H1 (cell line): ENCODE measurements around the gene HAGH. TPM values are rescaled to one million over a fixed set of nuclear protein-coding genes. Genes with fewer than 3 reads are reported as not detected.

Experiments used
- EP300 ChIP-seq, 2 experiments: IDR thresholded peaks; 1 replicate in 1 of 2; 2 replicates in 1 of 2; pipeline ENCODE4 v1.6.1; 2011 to 2012; ENCODE audit warnings: low read depth in 2 of 2, low read length in 2 of 2, mild to moderate bottlenecking in 2 of 2, borderline replicate concordance in 1 of 2, inconsistent platforms in 1 of 2, moderate library complexity in 1 of 2
- PHF8 ChIP-seq: fragments of 200-600 bp; sonication (generic); conservative IDR thresholded peaks from 2 replicates; pipeline ENCODE4 v1.7.1; 2012; ENCODE audit warnings: low read depth, mild to moderate bottlenecking, inconsistent platforms, low read length, moderate library complexity
- SAP30 ChIP-seq: fragments of 300-600 bp; sonication (generic); IDR thresholded peaks from 2 replicates; pipeline ENCODE4 v1.7.1; 2012; ENCODE audit warnings: low read length, moderate library complexity, mild to moderate bottlenecking, inconsistent platforms; ENCODE audit not compliant: insufficient read depth, insufficient replicate concordance
- polyA plus RNA-seq, 7 experiments: library from polyadenylated mRNA; depleted of rRNA in 3 of 7; stranded (reverse) in 5 of 7; unstranded in 2 of 7; fragments of >200 nt in 5 of 7; fragments of 200-250 nt in 2 of 7; gene quantifications; 1 replicate in 5 of 7; 2 replicates in 1 of 7; 4 replicates in 1 of 7; pipeline versions ENCODE4 v1.2.1 to v1.2.3, GENCODE V29; 2011 to 2013; ENCODE audit warnings: missing spikeins in 2 of 7, mixed read lengths in 2 of 7
- total RNA-seq: library from RNA; stranded (reverse); fragmentation: NEBNext Ultra II Directional; extraction: Animal tissue kit (Norgen Biotek cat#: 25700); gene quantifications from 2 replicates; pipeline ENCODE4 v1.2.1, GENCODE V29; 2021

The HAGH gene
- total and polyA plus RNA-seq, 2 of the 8 experiments (the other 6 are each of a cell fraction or from before 2014, with no cell fraction given) = 28.7 to 40.6 TPM

GRCh38 chr16:1775846-1776671, 50.6 kb downstream of the HAGH start (continued):
- TF ChIP-seq SAP30 = no peak
- TF ChIP-seq EP300 (IDR thresholded peaks at IDR 0.05; ENCODE audit: borderline replicate concordance in 1 of 2, low read depth in 2 of 2, low read length in 2 of 2) = no peak
- TF ChIP-seq PHF8 = no peak
